ENCODE measurements around the gene EMILIN3.
"Not testable (repeated sequence)": the region's sequence is repeated elsewhere in the genome, so short reads cannot be mapped to it uniquely, and the experiment has no call there.

Gene EMILIN3

DNA sequence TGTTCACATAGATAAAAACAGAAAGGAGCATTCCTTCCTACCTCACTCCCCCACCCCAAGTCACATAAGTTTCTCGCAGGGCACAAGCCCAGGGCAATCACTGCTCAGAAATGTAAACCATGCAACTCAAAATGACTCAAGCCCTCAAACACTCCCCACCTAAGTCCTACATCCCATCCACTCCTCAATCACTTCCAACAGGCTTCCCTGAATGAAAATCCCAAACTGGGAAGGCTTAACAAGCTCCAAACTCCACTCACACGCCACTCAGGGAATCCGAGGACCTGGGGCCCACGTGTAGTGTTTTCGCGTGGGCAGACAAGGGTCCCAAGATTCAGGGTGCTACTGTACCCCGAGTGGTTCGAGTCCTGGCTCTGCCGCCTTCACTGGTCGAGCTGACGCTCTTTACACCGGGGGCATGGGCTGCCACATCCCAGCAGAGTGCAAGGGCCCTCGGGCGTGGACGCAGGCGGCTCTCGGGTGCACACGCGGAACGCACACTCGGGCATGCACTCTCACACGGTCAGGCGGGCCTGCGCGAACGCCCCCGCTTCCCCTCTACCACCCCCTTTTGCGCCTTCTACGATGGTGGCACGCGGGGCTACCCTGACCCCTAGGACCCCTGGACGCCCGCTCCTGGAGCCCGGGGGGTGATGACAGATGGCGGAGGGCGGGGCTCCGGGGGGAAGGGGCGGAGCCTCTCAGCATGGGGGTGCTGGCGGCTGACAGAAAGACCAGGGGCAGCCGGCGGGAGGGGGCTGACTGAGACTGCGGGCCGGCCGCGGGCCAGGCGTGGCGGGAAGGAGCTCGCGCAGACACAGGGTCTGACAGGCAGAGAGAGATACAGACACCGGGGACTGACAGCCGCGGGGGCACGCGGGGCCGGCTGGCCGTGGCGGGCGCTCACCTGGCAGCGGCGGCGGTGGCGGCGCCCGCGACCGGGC, 49.7 kb downstream of the EMILIN3 start:
- peak overlapping the region; percentile 74 for H3K4me3 ChIP-seq (ENCODE audit: low read depth, low read length)
- TF ChIP-seq CTCF (IDR thresholded peaks at IDR 0.05; ENCODE audit: low read depth, low read length) = no peak

DNA sequence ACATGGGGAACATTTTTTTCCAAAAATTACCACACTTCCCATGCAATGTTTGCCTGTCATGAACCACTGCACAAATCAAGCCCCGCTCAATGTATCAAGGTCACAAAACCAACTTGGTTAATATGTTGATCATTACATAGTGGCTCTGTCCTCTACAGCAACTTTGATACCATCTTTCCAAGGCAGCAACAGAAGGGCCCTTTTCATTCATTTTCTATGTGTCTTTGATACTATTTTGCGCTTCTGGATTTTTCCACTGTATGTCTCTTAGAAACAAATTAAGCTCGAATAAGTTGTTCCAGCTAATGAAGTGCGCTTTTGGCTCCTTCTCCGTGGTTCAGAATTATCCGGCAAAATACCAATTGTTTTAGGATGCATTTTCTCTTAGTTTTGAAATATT, 50.6 kb downstream of the EMILIN3 start:
- no peak for TF ChIP-seq CTCF (IDR thresholded peaks at IDR 0.05; ENCODE audit: low read depth, low read length)
- H3K4me3 ChIP-seq (ENCODE audit: low read depth, low read length) = peak overlapping the region; percentile 74

DNA sequence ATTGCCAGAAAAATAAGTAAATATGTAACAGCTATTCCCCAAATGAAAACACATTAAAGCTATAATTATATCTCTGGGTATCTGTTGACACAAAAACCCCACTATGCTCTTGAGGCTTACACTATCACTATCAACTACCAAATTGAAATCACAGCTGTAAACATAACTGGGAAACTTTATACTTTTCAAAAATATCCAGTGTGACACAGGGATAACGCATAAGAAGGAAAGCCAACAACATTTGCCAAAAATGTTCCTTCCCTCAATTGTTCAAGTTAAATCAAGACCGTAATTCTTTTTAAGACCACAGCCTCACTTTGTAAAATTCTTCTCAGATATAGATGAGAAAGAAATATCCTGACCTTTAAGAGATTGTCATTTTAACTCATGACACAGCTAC, 52.2 kb downstream of the EMILIN3 start:
- no peak for TF ChIP-seq CTCF (IDR thresholded peaks at IDR 0.05; ENCODE audit: low read depth, low read length)
- H3K4me3 ChIP-seq (ENCODE audit: low read depth, low read length) = no peak overlapping the region

DNA sequence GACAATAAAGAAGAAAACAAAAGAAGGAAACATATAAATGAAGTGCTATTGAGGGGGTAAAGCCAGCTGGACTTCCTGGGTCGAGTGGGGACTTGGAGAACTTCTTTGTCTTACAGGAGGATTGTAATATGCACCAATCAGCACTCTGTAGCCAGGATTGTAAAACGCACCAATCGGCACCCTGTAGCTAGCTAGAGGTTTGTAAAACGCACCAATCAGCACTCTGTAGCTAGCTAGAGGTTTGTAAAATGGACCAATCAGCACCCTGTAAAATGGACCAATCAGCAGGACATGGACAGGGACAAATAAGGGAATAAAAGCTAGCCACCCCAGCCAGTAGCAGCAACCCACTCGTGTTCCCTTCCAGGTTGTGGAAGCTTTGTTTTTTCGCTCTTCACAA, 54.6 kb downstream of the EMILIN3 start:
- H3K4me3 ChIP-seq (ENCODE audit: low read depth, low read length) = not testable (repeated sequence)

Data from WI38 (cell line).